ENCODE measurements around the gene GMDS.
A peak's percentile ranks its signal among the peaks of the same experiment; 100 is the strongest.

The GMDS gene

DNA sequence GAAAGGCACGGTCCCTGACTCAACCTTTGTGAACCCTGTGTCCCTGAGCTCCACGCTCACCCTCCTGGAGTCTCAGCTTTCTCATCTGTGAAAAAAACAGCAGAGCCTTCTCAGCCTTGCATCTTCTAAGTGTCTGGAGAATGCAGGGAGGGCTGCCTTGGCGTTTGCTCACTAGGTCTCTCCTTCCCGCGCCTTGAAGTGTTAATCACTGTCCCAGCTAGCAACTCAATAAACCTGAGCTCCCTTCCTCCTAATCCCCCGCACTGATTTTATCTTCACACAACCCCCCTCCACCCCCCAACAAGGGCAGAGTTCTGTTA, 670.6 kb downstream of the GMDS start:
- peak; percentile 20 for DNase-seq (ENCODE audit: low read depth, low spot score)

- DNase-seq (ENCODE audit: low read depth, low spot score) = peak; percentile 14
Measured at GRCh38 chr6:1574083-1574761, 671.2 kb downstream of the GMDS start.

Measured in astrocyte of the hippocampus (primary cell).